GM21528 (cell line): ENCODE data around the gene SCTR.

Experiments
- ATAC-seq: cut with Tn5 transposase; IDR thresholded peaks from one replicate; pipeline ENCODE4 v1.9.1; 2021; ENCODE audit warnings: mild to moderate bottlenecking, moderate library complexity; ENCODE audit not compliant: unreplicated experiment, low FRiP score

Gene SCTR

GRCh38 chr2:119449521-119449920 is 74.8 kb downstream of the SCTR start:
- ATAC-seq: no peak

GRCh38 chr2:119448427-119449141 is 75.7 kb downstream of the SCTR start:
- ATAC-seq: no peak

GRCh38 chr2:119446037-119446436 is 78.2 kb downstream of the SCTR start:
- no peak for ATAC-seq

GRCh38 chr2:119442850-119443249 is 81.4 kb downstream of the SCTR start:
- no peak for ATAC-seq

- ATAC-seq: no peak
These were observed 82.1 kb downstream of the SCTR start for GRCh38 chr2:119442226-119442619.

- ATAC-seq: no peak
These were observed 82.7 kb downstream of the SCTR start for GRCh38 chr2:119441376-119442225.

GRCh38 chr2:119440873-119441272 is 83.4 kb downstream of the SCTR start:
- ATAC-seq: no peak

GRCh38 chr2:119440501-119440870 is 83.8 kb downstream of the SCTR start:
- ATAC-seq: no peak

GRCh38 chr2:119439574-119440500 is 84.4 kb downstream of the SCTR start:
- ATAC-seq: no peak

- no peak for ATAC-seq
These were observed 85.5 kb downstream of the SCTR start for GRCh38 chr2:119438726-119439284.

GRCh38 chr2:119438128-119438656 is 86.1 kb downstream of the SCTR start:
- no peak for ATAC-seq

GRCh38 chr2:119436993-119437772 is 87.1 kb downstream of the SCTR start:
- ATAC-seq: no peak

GRCh38 chr2:119435953-119436297 is 88.4 kb downstream of the SCTR start:
- ATAC-seq: no peak

- ATAC-seq: no peak
These were observed 89.0 kb downstream of the SCTR start for GRCh38 chr2:119435081-119435952.

GRCh38 chr2:119434664-119435063 is 89.6 kb downstream of the SCTR start:
- no peak for ATAC-seq

GRCh38 chr2:119433636-119434327 is 90.5 kb downstream of the SCTR start:
- ATAC-seq: no peak

- no peak for ATAC-seq
These were observed 91.3 kb downstream of the SCTR start for GRCh38 chr2:119432851-119433522.
